SH-SY5Y (cell line): Measurements from ENCODE around the gene N4BP2L1.

Source experiments
- GATA2 ChIP-seq: IDR thresholded peaks from 2 replicates; pipeline ENCODE4 v1.6.1; 2011; ENCODE audit warnings: mild to moderate bottlenecking, low read depth, low read length
- GATA3 ChIP-seq: IDR thresholded peaks from 2 replicates; pipeline ENCODE4 v1.6.1; 2011; ENCODE audit warnings: low read depth, mild to moderate bottlenecking, low read length, moderate library complexity

The N4BP2L1 gene

GRCh38 chr13:32423592-32423991, 4.3 kb downstream of the N4BP2L1 start:
- TF ChIP-seq GATA3, result no peak
- no peak for TF ChIP-seq GATA2

- TF ChIP-seq GATA2 (no peak), GATA3 (no peak)
Observed at GRCh38 chr13:32419862-32420261, 8.1 kb downstream of the N4BP2L1 start.

GRCh38 chr13:32417995-32418394, 9.9 kb downstream of the N4BP2L1 start:
- TF ChIP-seq GATA2, result no peak

- TF ChIP-seq GATA2 (no peak), GATA3 (no peak)
Observed at GRCh38 chr13:32415019-32415418, 12.9 kb downstream of the N4BP2L1 start.

GRCh38 chr13:32414580-32414979, 13.3 kb downstream of the N4BP2L1 start:
- no peak for TF ChIP-seq GATA2
- no peak for TF ChIP-seq GATA3

GRCh38 chr13:32413284-32413683, 14.6 kb downstream of the N4BP2L1 start:
- TF ChIP-seq GATA3 (no peak), GATA2 (no peak)

GRCh38 chr13:32409561-32410421, 18.1 kb downstream of the N4BP2L1 start:
- TF ChIP-seq GATA3, result no peak
- TF ChIP-seq GATA2, result no peak

GRCh38 chr13:32409001-32409313, 19.0 kb downstream of the N4BP2L1 start:
- TF ChIP-seq GATA2, result no peak
- no peak for TF ChIP-seq GATA3

- no peak for TF ChIP-seq GATA2
- TF ChIP-seq GATA3, result no peak
Observed at GRCh38 chr13:32408296-32409000, 19.5 kb downstream of the N4BP2L1 start.

GRCh38 chr13:32407854-32408253, 20.1 kb downstream of the N4BP2L1 start:
- TF ChIP-seq GATA2 (no peak), GATA3 (no peak)

- no peak for TF ChIP-seq GATA2
- TF ChIP-seq GATA3, result no peak
Observed at GRCh38 chr13:32403108-32403507, 24.8 kb downstream of the N4BP2L1 start.

GRCh38 chr13:32391101-32391619, 36.8 kb downstream of the N4BP2L1 start:
- TF ChIP-seq GATA2 (no peak), GATA3 (no peak)

- no peak for TF ChIP-seq GATA3
- no peak for TF ChIP-seq GATA2
Observed at GRCh38 chr13:32390484-32390883, 37.4 kb downstream of the N4BP2L1 start.

- TF ChIP-seq GATA2 (no peak), GATA3 (no peak)
Observed at GRCh38 chr13:32390048-32390447, 37.9 kb downstream of the N4BP2L1 start.

- TF ChIP-seq GATA3, result no peak
- TF ChIP-seq GATA2, result no peak
Observed at GRCh38 chr13:32385410-32385809, 42.5 kb downstream of the N4BP2L1 start.

GRCh38 chr13:32384702-32385101, 43.2 kb downstream of the N4BP2L1 start:
- no peak for TF ChIP-seq GATA3
- TF ChIP-seq GATA2, result no peak
